Measurements from ENCODE around the gene ARFGAP3. TPM values are rescaled to one million over a fixed set of nuclear protein-coding genes. Genes with fewer than 3 reads are reported as not detected.
"Not testable (repeated sequence)": the region's sequence is repeated elsewhere in the genome, so short reads cannot be mapped to it uniquely, and the experiment has no call there.

ARFGAP3 gene
- total RNA-seq, 2 experiments from 2014 or later = 34.5 to 38.0 TPM

DNA sequence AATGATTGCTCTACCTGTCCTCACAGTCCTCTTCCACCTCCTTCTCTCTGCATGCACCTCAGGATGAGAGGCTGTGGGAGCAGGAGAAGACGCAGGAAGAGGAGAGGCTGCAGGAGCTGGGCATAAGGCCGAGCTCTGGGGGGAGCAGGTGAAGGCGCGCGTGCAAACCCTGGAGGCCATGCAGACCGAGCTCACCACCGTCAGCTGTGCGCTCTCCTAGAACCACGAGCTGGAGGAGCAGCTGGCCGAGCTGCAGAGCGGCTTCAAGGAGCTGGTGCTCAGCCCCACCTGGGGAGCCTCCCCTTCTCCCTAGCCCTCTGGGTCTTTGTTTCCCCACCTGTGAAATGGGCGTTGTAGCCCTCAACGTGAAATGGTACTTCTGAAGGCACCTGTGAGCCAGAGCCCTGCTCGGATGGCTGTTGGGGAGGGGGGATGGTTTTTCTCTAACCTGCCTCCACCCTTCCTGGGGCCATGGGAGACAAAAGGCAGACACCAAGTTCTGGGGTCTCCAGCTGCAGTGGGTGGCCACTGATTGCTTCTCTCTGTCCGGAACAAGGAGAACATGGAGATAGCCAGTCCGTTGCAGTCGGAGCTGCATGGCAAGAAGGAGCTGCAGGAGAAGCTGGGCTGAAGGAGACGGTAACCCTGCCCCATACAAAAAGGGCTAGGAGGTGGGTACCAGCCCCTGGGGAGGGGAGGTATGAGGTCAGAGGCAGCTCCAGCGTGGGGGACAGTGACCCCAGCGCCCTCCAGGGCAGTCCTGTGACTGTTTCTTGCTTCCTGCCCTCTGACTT lies 71.2 kb downstream of the ARFGAP3 start:
- no peaks in the 10 kb centered on the region for H3K9me3 Mint-ChIP-seq
- H3K27me3 Mint-ChIP-seq = no peaks in the 10 kb centered on the region
- H3K36me3 Mint-ChIP-seq = no peaks in the 10 kb centered on the region
- no peak for DNase-seq
- POLR2A ChIA-PET = no interaction called here
- H3K4me1 Mint-ChIP-seq = no peaks in the 10 kb centered on the region
- no peak for ATAC-seq (ENCODE audit: low read depth)
- H3K4me3 Mint-ChIP-seq = no peak overlapping the region
- H3K27ac Mint-ChIP-seq = no peak overlapping the region

DNA sequence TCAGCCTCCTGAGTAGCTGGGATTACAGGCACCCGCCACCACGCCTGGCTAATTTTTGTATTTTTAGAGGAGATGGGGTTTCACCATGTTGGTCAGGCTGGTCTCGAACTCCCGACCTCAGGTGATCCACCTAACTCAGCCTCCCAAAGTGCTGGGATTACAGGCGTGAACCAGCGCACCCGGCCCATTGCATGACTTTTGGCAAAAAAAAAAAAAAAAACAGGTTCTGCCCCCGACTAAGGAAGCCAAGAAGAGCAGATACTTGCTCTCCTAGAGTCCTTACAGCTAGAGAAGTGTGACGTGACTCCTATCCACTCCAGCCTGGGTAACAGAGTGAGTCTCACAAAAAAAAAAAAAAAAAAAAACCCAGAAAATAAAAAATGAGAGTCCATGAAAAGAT lies 74.8 kb downstream of the ARFGAP3 start:
- H3K4me3 Mint-ChIP-seq; H3K9me3 Mint-ChIP-seq; ATAC-seq (ENCODE audit: low read depth); POLR2A ChIA-PET; H3K4me1 Mint-ChIP-seq; H3K27me3 Mint-ChIP-seq; H3K36me3 Mint-ChIP-seq; H3K27ac Mint-ChIP-seq; DNase-seq: not testable (repeated sequence)

GRCh38 chr22:42780070-42780540 lies 77.0 kb downstream of the ARFGAP3 start:
- H3K36me3 Mint-ChIP-seq = no peaks in the 10 kb centered on the region
- peaks cover 2% of the 10 kb centered on the region for H3K4me1 Mint-ChIP-seq
- ATAC-seq (ENCODE audit: low read depth) (peak; percentile 65), DNase-seq (no peak)
- H3K4me3 Mint-ChIP-seq = no peak overlapping the region
- POLR2A ChIA-PET = no interaction called here
- H3K9me3 Mint-ChIP-seq = no peaks in the 10 kb centered on the region
- H3K27ac Mint-ChIP-seq = no peak overlapping the region
- no peaks in the 10 kb centered on the region for H3K27me3 Mint-ChIP-seq

GRCh38 chr22:42777126-42777525 lies 79.9 kb downstream of the ARFGAP3 start:
- no peak overlapping the region for H3K27ac Mint-ChIP-seq
- H3K4me1 Mint-ChIP-seq = peaks cover 2% of the 10 kb centered on the region
- H3K27me3 Mint-ChIP-seq = no peaks in the 10 kb centered on the region
- no peaks in the 10 kb centered on the region for H3K36me3 Mint-ChIP-seq
- no peaks in the 10 kb centered on the region for H3K9me3 Mint-ChIP-seq
- no peak for ATAC-seq (ENCODE audit: low read depth)
- POLR2A ChIA-PET = no interaction called here
- no peak overlapping the region for H3K4me3 Mint-ChIP-seq
- no peak for DNase-seq

DNA sequence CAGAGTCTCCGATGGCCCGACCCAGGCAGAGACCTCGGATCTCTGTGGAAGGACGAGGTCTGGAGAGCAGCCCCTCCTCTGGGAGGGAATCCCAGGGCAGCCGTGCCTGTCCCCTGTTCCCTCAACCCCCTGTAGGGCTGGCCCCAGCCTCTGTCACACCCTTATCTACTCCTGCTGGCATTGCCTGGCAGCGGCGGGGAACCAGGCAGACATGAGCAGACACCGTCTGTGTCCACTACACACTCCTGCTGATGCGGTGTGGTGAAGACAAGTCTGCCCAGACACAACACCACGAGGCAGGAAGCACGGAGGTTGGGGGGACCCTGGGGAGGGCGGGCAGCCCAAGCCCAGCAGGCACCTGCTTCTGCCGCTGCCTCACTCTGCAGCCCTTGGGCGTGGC lies 83.9 kb downstream of the ARFGAP3 start:
- H3K4me1 Mint-ChIP-seq = no peaks in the 10 kb centered on the region
- POLR2A ChIA-PET = no interaction called here
- DNase-seq (no peak), ATAC-seq (ENCODE audit: low read depth) (no peak)
- H3K27ac Mint-ChIP-seq = no peak overlapping the region
- no peak overlapping the region for H3K4me3 Mint-ChIP-seq
- no peaks in the 10 kb centered on the region for H3K36me3 Mint-ChIP-seq
- H3K27me3 Mint-ChIP-seq = no peaks in the 10 kb centered on the region
- no peaks in the 10 kb centered on the region for H3K9me3 Mint-ChIP-seq

DNA sequence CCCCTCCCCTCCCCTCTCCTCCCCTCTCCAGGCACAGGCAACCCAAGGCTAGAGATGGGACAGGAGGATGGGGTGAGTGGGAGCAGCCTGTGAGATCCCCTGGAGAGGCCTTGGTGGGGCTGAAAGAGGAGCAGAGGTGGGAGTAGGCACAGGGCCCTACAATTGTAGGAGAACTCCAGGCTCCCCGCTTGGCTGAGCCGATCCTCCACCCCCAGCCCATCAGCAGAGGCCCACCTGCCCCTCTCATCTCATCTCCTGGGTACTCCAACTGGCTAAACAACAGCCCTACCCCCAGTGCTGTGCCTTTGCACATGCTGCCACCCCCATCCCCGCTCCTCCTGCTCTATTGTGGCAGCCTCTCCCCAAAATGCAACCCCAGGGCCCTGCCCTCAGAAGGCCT lies 84.4 kb downstream of the ARFGAP3 start:
- no peaks in the 10 kb centered on the region for H3K9me3 Mint-ChIP-seq
- H3K27ac Mint-ChIP-seq = no peak overlapping the region
- no peaks in the 10 kb centered on the region for H3K27me3 Mint-ChIP-seq
- no peaks in the 10 kb centered on the region for H3K4me1 Mint-ChIP-seq
- no peaks in the 10 kb centered on the region for H3K36me3 Mint-ChIP-seq
- ATAC-seq (ENCODE audit: low read depth) (no peak), DNase-seq (no peak)
- POLR2A ChIA-PET = no interaction called here
- no peak overlapping the region for H3K4me3 Mint-ChIP-seq

DNA sequence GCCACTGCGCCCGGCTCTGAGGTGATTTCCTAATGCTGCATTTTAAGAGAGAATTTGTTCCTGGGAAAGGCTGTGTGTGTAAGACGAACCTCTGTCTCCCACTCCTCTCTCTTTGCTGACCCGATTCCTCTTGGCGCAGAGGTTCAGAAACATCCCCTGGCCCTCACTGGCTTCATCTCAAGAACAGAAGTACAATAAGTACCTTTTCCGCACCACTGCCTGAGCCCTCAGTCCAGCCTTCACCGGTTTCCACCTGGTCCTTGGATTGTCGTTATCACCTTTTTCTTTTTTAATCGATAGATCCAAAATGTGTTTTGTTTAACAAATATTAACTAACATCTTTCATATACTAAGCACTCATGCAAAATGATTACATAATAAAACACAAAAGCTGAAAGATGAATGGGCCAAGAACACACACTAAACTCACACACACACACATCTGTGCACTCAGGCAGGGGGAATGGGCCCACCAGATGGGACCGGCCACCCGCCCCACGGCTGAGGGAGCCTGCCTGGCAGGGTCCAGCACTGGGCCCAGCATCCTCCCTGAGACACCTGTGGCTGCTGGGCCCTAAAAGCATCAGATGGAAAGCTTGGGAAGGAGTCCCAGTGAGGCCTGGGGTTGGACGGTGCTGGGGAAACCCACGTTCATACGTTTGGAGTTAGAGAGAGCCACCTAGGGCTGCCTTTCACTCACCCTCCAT lies 86.0 kb downstream of the ARFGAP3 start:
- Mint-ChIP-seq H3K4me3 (no peak overlapping the region), H3K4me1 (no peaks in the 10 kb centered on the region), H3K27me3 (no peaks in the 10 kb centered on the region), H3K9me3 (no peaks in the 10 kb centered on the region), H3K27ac (no peak overlapping the region), H3K36me3 (no peaks in the 10 kb centered on the region)
- ATAC-seq (ENCODE audit: low read depth) (no peak), DNase-seq (no peak)
- POLR2A ChIA-PET = no interaction called here

- H3K27ac Mint-ChIP-seq = no peak overlapping the region
- DNase-seq (no peak), ATAC-seq (ENCODE audit: low read depth) (no peak)
- no peaks in the 10 kb centered on the region for H3K27me3 Mint-ChIP-seq
- H3K36me3 Mint-ChIP-seq = no peaks in the 10 kb centered on the region
- H3K9me3 Mint-ChIP-seq = no peaks in the 10 kb centered on the region
- no peak overlapping the region for H3K4me3 Mint-ChIP-seq
- POLR2A ChIA-PET = no interaction called here
- H3K4me1 Mint-ChIP-seq = no peaks in the 10 kb centered on the region
These were observed 86.7 kb downstream of the ARFGAP3 start for GRCh38 chr22:42770448-42770726.

DNA sequence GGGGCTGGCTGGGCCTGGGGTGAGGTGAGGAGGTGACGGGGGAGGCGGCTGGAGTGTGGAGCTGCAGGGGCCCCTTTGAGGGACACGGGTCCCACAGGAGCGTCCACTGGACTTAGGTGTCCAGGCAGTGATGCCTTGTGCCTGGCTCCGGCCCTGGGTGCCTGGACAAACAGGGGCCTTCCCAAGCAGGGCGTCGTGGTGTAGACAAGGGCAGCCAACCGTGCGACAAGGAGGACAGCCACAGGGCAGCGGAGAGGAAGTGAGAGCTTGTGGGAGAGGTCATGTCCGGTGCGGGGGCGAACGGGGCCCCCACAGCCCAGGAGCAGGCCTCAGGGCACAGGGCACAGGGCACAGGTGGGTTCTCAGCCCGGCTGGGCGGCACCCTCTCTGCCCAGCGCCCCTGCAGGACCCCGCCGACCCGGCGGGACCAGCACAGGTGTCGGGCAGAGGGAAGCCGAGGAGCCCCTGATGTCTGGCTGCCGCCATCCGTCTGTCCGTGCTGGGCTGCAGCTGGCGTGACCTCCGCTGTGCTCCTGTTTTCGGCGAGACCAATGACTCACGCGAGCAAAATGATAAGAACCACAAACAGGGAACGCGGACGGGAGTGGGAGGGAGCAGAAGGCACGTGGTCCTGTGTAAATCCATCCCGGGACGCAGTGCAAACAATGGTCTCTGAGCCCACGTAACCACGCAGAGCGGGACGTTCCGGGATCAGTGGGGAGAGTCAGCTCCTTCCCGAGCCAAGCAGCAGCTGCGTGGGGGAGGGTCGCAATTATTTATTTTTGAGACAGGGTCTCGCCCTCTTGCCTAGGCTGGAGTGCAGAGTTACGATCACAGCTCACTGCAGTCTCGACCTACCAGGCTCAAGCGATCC lies 87.3 kb downstream of the ARFGAP3 start:
- H3K27ac Mint-ChIP-seq = no peak overlapping the region
- H3K4me1 Mint-ChIP-seq = no peaks in the 10 kb centered on the region
- H3K4me3 Mint-ChIP-seq = no peak overlapping the region
- H3K9me3 Mint-ChIP-seq = no peaks in the 10 kb centered on the region
- DNase-seq (no peak), ATAC-seq (ENCODE audit: low read depth) (no peak)
- no peaks in the 10 kb centered on the region for H3K36me3 Mint-ChIP-seq
- POLR2A ChIA-PET = no interaction called here
- no peaks in the 10 kb centered on the region for H3K27me3 Mint-ChIP-seq

- Mint-ChIP-seq H3K27me3 (no peaks in the 10 kb centered on the region), H3K4me3 (no peak overlapping the region), H3K9me3 (no peaks in the 10 kb centered on the region), H3K27ac (no peak overlapping the region), H3K36me3 (no peaks in the 10 kb centered on the region), H3K4me1 (no peaks in the 10 kb centered on the region)
- POLR2A ChIA-PET = no interaction called here
- ATAC-seq (ENCODE audit: low read depth) (no peak), DNase-seq (no peak)
These were observed 87.9 kb downstream of the ARFGAP3 start for GRCh38 chr22:42769238-42769573.

GRCh38 chr22:42768385-42769035 lies 88.6 kb downstream of the ARFGAP3 start:
- Mint-ChIP-seq H3K4me1 (no peaks in the 10 kb centered on the region), H3K4me3 (no peak overlapping the region), H3K9me3 (no peaks in the 10 kb centered on the region), H3K27me3 (no peaks in the 10 kb centered on the region), H3K36me3 (no peaks in the 10 kb centered on the region), H3K27ac (no peak overlapping the region)
- DNase-seq (no peak), ATAC-seq (ENCODE audit: low read depth) (no peak)
- POLR2A ChIA-PET = interaction anchor here (0.6 kb wide), 1 partner anchor 1338 kb away, joined by 6 read pairs; no protein-coding TSS in a partner anchor

GRCh38 chr22:42766860-42767259 lies 90.2 kb downstream of the ARFGAP3 start:
- Mint-ChIP-seq H3K27me3 (peaks cover 2% of the 10 kb centered on the region), H3K4me3 (no peak overlapping the region), H3K36me3 (no peaks in the 10 kb centered on the region), H3K4me1 (no peaks in the 10 kb centered on the region), H3K9me3 (no peaks in the 10 kb centered on the region), H3K27ac (no peak overlapping the region)
- ATAC-seq (ENCODE audit: low read depth) = no peak
- no peak for DNase-seq
- POLR2A ChIA-PET = no interaction called here

GRCh38 chr22:42764895-42765363 lies 92.1 kb downstream of the ARFGAP3 start:
- Mint-ChIP-seq H3K4me1 (no peaks in the 10 kb centered on the region), H3K4me3 (no peak overlapping the region), H3K27ac (no peak overlapping the region), H3K9me3 (no peaks in the 10 kb centered on the region), H3K27me3 (peaks cover 2% of the 10 kb centered on the region), H3K36me3 (no peaks in the 10 kb centered on the region)
- POLR2A ChIA-PET = no interaction called here
- ATAC-seq (ENCODE audit: low read depth) (no peak), DNase-seq (no peak)
